Gastrocnemius medialis (tissue), 4 donors: Measurements from ENCODE around the gene CEP112.

Experiments used
- POLR2A ChIP-seq, 2 donors: fragments of 450-650 bp; IDR thresholded peaks; one replicate each; pipeline ENCODE4 v1.6.1; 2017; ENCODE audit warnings: antibody characterized with exemption in 2 of 2, mild to moderate bottlenecking in 2 of 2, moderate library complexity in 2 of 2
- TF ChIP-seq, protein P1 (sequence below), 5 experiments: fragments of 450-650 bp in 3 of 5; fragments of 200-600 bp in 2 of 5; sonication (generic) in 2 of 5; IDR thresholded peaks in 4 of 5; conservative IDR thresholded peaks in 1 of 5; 1 replicate in 4 of 5; 2 replicates in 1 of 5; pipeline ENCODE4 v1.5.1; 2016 to 2019; ENCODE audit warnings: antibody characterized with exemption in 5 of 5, mild to moderate bottlenecking in 3 of 5, moderate library complexity in 3 of 5

- TF ChIP-seq, protein P1, sequence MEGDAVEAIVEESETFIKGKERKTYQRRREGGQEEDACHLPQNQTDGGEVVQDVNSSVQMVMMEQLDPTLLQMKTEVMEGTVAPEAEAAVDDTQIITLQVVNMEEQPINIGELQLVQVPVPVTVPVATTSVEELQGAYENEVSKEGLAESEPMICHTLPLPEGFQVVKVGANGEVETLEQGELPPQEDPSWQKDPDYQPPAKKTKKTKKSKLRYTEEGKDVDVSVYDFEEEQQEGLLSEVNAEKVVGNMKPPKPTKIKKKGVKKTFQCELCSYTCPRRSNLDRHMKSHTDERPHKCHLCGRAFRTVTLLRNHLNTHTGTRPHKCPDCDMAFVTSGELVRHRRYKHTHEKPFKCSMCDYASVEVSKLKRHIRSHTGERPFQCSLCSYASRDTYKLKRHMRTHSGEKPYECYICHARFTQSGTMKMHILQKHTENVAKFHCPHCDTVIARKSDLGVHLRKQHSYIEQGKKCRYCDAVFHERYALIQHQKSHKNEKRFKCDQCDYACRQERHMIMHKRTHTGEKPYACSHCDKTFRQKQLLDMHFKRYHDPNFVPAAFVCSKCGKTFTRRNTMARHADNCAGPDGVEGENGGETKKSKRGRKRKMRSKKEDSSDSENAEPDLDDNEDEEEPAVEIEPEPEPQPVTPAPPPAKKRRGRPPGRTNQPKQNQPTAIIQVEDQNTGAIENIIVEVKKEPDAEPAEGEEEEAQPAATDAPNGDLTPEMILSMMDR (IDR thresholded peaks at IDR 0.05 in 4 of 5, conservative IDR thresholded peaks at IDR 0.05 in 1 of 5), result no peak
- TF ChIP-seq POLR2A (IDR thresholded peaks at IDR 0.05), result no peak
Measured at GRCh38 chr17:65952586-65952985, 239.3 kb downstream of the CEP112 start.
